SU-DHL-6 (cell line): ENCODE data around the gene DLG2.

ENCODE experiments used
- H2AFZ ChIP-seq: fragments of 200-600 bp; sonication (generic); 2 replicates; pipeline ENCODE4 v1.6.1; 2014; ENCODE audit warnings: low read depth, mild to moderate bottlenecking, moderate library complexity, mixed read lengths, antibody characterized with exemption, low read length; ENCODE audit not compliant: severe bottlenecking
- H3F3A ChIP-seq: fragments of 200-600 bp; shearing (Covaris generic); 2 replicates; pipeline ENCODE4 v1.6.0; 2016; ENCODE audit warnings: antibody characterized with exemption, mild to moderate bottlenecking; ENCODE audit not compliant: insufficient read depth
- H3K27ac ChIP-seq: fragments of 200-600 bp; sonication (generic); 2 replicates; pipeline ENCODE4 v1.5.1; 2016; ENCODE audit warnings: low read depth, mild to moderate bottlenecking, low read length, moderate library complexity, mixed read lengths
- H3K27me3 ChIP-seq: fragments of 200-600 bp; sonication (generic), shearing (Covaris generic); 2 replicates; pipeline ENCODE4 v1.6.0; 2014; ENCODE audit warnings: mild to moderate bottlenecking, low read length
- H3K36me3 ChIP-seq: fragments of 200-600 bp; sonication (generic); 2 replicates; pipeline ENCODE4 v1.6.1; 2014; ENCODE audit warnings: mild to moderate bottlenecking, low read length, mixed read lengths
- H3K4me2 ChIP-seq: fragments of 300-600, 200-600 bp; shearing (Covaris generic), sonication (generic); 2 replicates; pipeline ENCODE4 v1.6.0; 2014; ENCODE audit warnings: low read length, low read depth, mild to moderate bottlenecking; ENCODE audit not compliant: poor library complexity, severe bottlenecking
- H3K4me3 ChIP-seq: fragments of 200-600 bp; sonication (generic); 2 replicates; pipeline ENCODE4 v1.5.1; 2014; ENCODE audit warnings: antibody characterized with exemption, low read length, mild to moderate bottlenecking, mixed read lengths; ENCODE audit not compliant: insufficient read depth, poor library complexity, severe bottlenecking
- H3K79me2 ChIP-seq: fragments of 200-600 bp; sonication (generic); 2 replicates; pipeline ENCODE4 v1.6.1; 2014; ENCODE audit warnings: mild to moderate bottlenecking, low read length, moderate library complexity; ENCODE audit not compliant: insufficient read depth
- H3K9ac ChIP-seq: fragments of 200-600 bp; sonication (generic); 2 replicates; pipeline ENCODE4 v1.7.0; 2014; ENCODE audit warnings: mild to moderate bottlenecking, low read length
- H3K9me2 ChIP-seq: fragments of 200-600 bp; sonication (generic); replicated peaks from 2 replicates; pipeline ENCODE4 v1.6.1; 2014; ENCODE audit warnings: low read length; ENCODE audit not compliant: insufficient read depth
- H3K9me3 ChIP-seq: fragments of 200-600 bp; sonication (generic); 2 replicates; pipeline ENCODE4 v1.6.1; 2014; ENCODE audit warnings: low read length, mixed read lengths; ENCODE audit not compliant: insufficient read depth
- H4K20me1 ChIP-seq: fragments of 200-600 bp; sonication (generic); 2 replicates; pipeline ENCODE4 v1.6.1; 2014; ENCODE audit warnings: low read depth, mild to moderate bottlenecking, antibody characterized with exemption, low read length, moderate library complexity, mixed read lengths
- EZH2phosphoT487 ChIP-seq: fragments of 200-600 bp; sonication (generic), shearing (Covaris generic); conservative IDR thresholded peaks from 2 replicates; pipeline ENCODE4 v1.6.1; 2018; ENCODE audit warnings: mild to moderate bottlenecking, antibody characterized with exemption, low read length, moderate library complexity, mixed read lengths
- TF ChIP-seq, protein P1 (sequence below): fragments of 200-600 bp; sonication (generic); IDR thresholded peaks from one replicate; pipeline ENCODE4 v1.5.1; 2017; ENCODE audit warnings: antibody characterized with exemption, mild to moderate bottlenecking, low read length, moderate library complexity; ENCODE audit not compliant: insufficient read depth, poor library complexity, severe bottlenecking

The DLG2 gene

DNA sequence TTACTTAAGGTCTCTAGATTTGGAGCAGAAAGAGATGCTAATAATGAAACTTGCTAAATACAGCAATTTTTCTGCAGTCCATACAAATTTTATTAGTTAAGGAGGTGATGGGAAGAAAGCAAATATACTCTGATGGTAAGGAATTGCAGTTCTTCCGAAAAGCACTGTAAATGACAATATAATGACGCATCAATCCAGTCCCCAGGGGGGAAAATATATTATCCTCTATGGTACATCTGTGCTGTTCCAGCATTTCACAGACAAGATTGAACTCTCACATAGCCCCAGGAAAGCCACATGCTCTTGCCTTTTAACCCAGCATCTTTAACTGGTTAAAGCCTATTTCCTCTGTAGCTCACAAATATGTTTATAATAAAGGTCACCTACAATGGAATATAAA lies 1924.3 kb downstream of the DLG2 start:
- Histone ChIP-seq H3K4me2 (no peak overlapping the region), H3K9me2 (no peaks in the 10 kb centered on the region), H3K36me3 (no peaks in the 10 kb centered on the region), H3K27me3 (no peaks in the 10 kb centered on the region), H4K20me1 (peaks cover 3% of the 10 kb centered on the region; the same call in 1 of the 2 replicates), H3F3A (no peaks in the 10 kb centered on the region), H3K79me2 (no peaks in the 10 kb centered on the region), H3K9me3 (no peaks in the 10 kb centered on the region), H3K4me3 (no peak overlapping the region), H3K9ac (no peak overlapping the region), H3K27ac (no peak overlapping the region), H2AFZ (no peak overlapping the region)
- TF ChIP-seq EZH2phosphoT487: no peak
- TF ChIP-seq, protein P1, sequence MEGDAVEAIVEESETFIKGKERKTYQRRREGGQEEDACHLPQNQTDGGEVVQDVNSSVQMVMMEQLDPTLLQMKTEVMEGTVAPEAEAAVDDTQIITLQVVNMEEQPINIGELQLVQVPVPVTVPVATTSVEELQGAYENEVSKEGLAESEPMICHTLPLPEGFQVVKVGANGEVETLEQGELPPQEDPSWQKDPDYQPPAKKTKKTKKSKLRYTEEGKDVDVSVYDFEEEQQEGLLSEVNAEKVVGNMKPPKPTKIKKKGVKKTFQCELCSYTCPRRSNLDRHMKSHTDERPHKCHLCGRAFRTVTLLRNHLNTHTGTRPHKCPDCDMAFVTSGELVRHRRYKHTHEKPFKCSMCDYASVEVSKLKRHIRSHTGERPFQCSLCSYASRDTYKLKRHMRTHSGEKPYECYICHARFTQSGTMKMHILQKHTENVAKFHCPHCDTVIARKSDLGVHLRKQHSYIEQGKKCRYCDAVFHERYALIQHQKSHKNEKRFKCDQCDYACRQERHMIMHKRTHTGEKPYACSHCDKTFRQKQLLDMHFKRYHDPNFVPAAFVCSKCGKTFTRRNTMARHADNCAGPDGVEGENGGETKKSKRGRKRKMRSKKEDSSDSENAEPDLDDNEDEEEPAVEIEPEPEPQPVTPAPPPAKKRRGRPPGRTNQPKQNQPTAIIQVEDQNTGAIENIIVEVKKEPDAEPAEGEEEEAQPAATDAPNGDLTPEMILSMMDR: no peak

DNA sequence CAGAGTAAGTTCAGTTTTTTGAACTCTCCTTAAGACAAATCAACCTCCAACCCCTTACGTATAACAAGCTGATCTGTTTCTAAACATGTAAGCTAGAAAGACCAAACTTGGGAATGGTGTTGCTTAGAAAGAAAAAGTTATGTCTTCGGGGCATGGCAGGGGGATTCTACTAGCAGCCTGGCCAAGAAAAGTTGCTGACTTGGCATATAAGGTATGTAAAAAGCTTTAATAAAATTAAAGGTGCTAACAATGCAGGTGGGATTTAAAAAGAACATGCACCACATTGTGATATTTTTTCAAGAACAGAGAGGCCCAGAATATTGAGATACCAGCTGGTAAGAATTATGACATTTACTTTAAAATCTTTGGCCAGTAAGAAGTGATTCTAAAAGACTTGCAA lies 1929.6 kb downstream of the DLG2 start:
- Histone ChIP-seq H3K79me2 (no peaks in the 10 kb centered on the region), H3F3A (no peaks in the 10 kb centered on the region), H3K9ac (no peak overlapping the region), H3K9me2 (no peaks in the 10 kb centered on the region), H3K27ac (no peak overlapping the region), H2AFZ (no peak overlapping the region), H3K36me3 (no peaks in the 10 kb centered on the region), H3K4me3 (no peak overlapping the region), H3K27me3 (no peaks in the 10 kb centered on the region), H4K20me1 (no peaks in the 10 kb centered on the region), H3K9me3 (no peaks in the 10 kb centered on the region), H3K4me2 (no peak overlapping the region)
- no peak for TF ChIP-seq EZH2phosphoT487
- TF ChIP-seq, protein P1: no peak

DNA sequence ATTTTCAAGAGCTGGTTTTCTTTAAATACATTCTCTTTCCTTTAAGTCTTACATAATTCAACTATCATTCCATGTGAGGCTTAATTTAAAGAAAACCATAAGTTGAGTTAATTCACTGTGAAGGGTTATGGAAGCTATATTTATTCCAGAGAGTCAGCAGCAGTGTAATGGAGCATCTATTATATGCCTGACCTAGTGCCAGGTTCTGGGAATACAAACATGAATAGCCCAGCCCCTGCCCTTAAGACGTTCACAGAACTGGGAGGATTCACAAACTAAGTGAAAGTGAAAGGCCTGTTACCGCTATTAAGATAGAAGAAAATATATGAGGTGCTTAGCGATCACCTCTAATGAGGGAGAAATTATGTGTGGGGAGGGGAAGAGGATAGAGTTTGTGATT lies 1932.1 kb downstream of the DLG2 start:
- no peaks in the 10 kb centered on the region for H3K27me3 ChIP-seq
- no peaks in the 10 kb centered on the region for H4K20me1 ChIP-seq
- H3K79me2 ChIP-seq: no peaks in the 10 kb centered on the region
- H3K4me3 ChIP-seq: no peak overlapping the region
- no peak overlapping the region for H3K27ac ChIP-seq
- H2AFZ ChIP-seq: no peak overlapping the region
- H3K9me2 ChIP-seq: no peaks in the 10 kb centered on the region
- H3F3A ChIP-seq: no peaks in the 10 kb centered on the region
- H3K9me3 ChIP-seq: no peaks in the 10 kb centered on the region
- TF ChIP-seq, protein P1: no peak
- TF ChIP-seq EZH2phosphoT487: no peak
- no peak overlapping the region for H3K4me2 ChIP-seq
- H3K9ac ChIP-seq: no peak overlapping the region
- H3K36me3 ChIP-seq: no peaks in the 10 kb centered on the region
